GM12878 (cell line): Measurements from ENCODE around the gene ROCK1. TPM values are rescaled to one million over a fixed set of nuclear protein-coding genes. Genes with fewer than 3 reads are reported as not detected.

Source experiments
- ATAC-seq: fragments of 200-7000 bp; cut with Tn5 transposase; 3 replicates; pipeline ENCODE4 v1.9.1; 2020; ENCODE audit warnings: mild to moderate bottlenecking, moderate library complexity
- BruUV-seq: library from RNA; stranded (reverse); fragments of 400-500 nt; replicated peaks from 2 replicates; lab custom pipeline; 2021; lab: Mats Ljungman, UMichigan
- CTCF ChIA-PET: fragments of 300-600 bp; sonication (Branson Sonifier 250); formaldehyde crosslinking; extraction: SDS; loops from one replicate; lab custom pipeline; 2021; ENCODE audit warnings: inconsistent platforms; lab: Yijun Ruan, JAX
- POLR2A ChIA-PET: fragments of 350-600 bp; formaldehyde crosslinking; extraction: SDS; loops from one replicate; lab custom pipeline; 2021; ENCODE audit warnings: inconsistent platforms; lab: Charles Lee
- RAD21 ChIA-PET: fragments of 300-600 bp; sonication (Branson Sonifier 250); formaldehyde crosslinking; loops from one replicate; lab custom pipeline; 2023; ENCODE audit warnings: antibody characterized with exemption; ENCODE audit not compliant: unreplicated experiment; lab: Charles Lee
- SMC1A ChIA-PET: fragments of 300-600 bp; sonication (Branson Sonifier 250); formaldehyde crosslinking; loops from one replicate; lab custom pipeline; 2023; ENCODE audit not compliant: unreplicated experiment, uncharacterized antibody; lab: Charles Lee
- DNase-seq: peaks from one replicate; pipeline ENCODE4 v3.0.0-alpha.2; 2011; ENCODE audit warnings: low read depth, low spot score
- FAIRE-seq: peaks from 3 replicates; lab custom pipeline; 2011; peaks lifted over from hg19 to GRCh38; lab: Jason Lieb, UNC
- H2AFZ ChIP-seq: 2 replicates; pipeline ENCODE4 v1.6.0; 2011; ENCODE audit warnings: low read depth, low read length, control low read depth; ENCODE audit not compliant: control insufficient read depth
- H3K27ac ChIP-seq: 2 replicates; pipeline ENCODE4 v1.5.1; 2011; ENCODE audit warnings: control low read depth; ENCODE audit not compliant: control insufficient read depth, insufficient read depth
- H3K27me3 ChIP-seq, 2 experiments: replicated peaks in 1 of 2; 2 replicates each; pipeline versions ENCODE4 v1.6.0 to v1.6.1; 2011; ENCODE audit warnings: low read length in 1 of 2; ENCODE audit not compliant: control insufficient read depth in 2 of 2, insufficient read depth in 2 of 2
- H3K36me3 ChIP-seq, 2 experiments: 2 replicates each; pipeline ENCODE4 v1.5.1; 2011; ENCODE audit warnings: low read length in 1 of 2; ENCODE audit not compliant: control insufficient read depth in 2 of 2, insufficient read depth in 2 of 2
- H3K4me1 ChIP-seq: 2 replicates; pipeline ENCODE4 v1.6.1; 2011; ENCODE audit warnings: mild to moderate bottlenecking, low read length, moderate library complexity, mixed read lengths; ENCODE audit not compliant: control insufficient read depth, insufficient read depth
- H3K4me2 ChIP-seq: 2 replicates; pipeline ENCODE4 v1.6.0; 2011; ENCODE audit warnings: control low read depth; ENCODE audit not compliant: control insufficient read depth, insufficient read depth
- H3K4me3 ChIP-seq: fragments of 200-600 bp; sonication (generic); 2 replicates; pipeline ENCODE4 v1.5.1; 2016
- H3K79me2 ChIP-seq: 2 replicates; pipeline ENCODE4 v1.6.0; 2011; ENCODE audit warnings: low read length; ENCODE audit not compliant: control insufficient read depth, insufficient read depth
- H3K9ac ChIP-seq: 2 replicates; pipeline ENCODE4 v1.8.0; 2011; ENCODE audit warnings: low read length, control low read depth, mixed read lengths; ENCODE audit not compliant: control insufficient read depth, insufficient read depth
- H3K9me3 ChIP-seq: replicated peaks from 3 replicates; pipeline ENCODE4 v1.5.1; 2011; ENCODE audit warnings: mild to moderate bottlenecking, low read length; ENCODE audit not compliant: control insufficient read depth, insufficient read depth
- H4K20me1 ChIP-seq: 2 replicates; pipeline ENCODE4 v1.6.0; 2011; ENCODE audit not compliant: control insufficient read depth, insufficient read depth
- ATF7 ChIP-seq: fragments of 450-650 bp; IDR thresholded peaks from 2 replicates; pipeline ENCODE4 v1.6.1; 2016; ENCODE audit warnings: low read depth, mild to moderate bottlenecking
- DPF2 ChIP-seq: fragments of 450-650 bp; IDR thresholded peaks from 2 replicates; pipeline ENCODE4 v1.6.1; 2017; ENCODE audit warnings: mild to moderate bottlenecking
- FOS ChIP-seq: IDR thresholded peaks from 3 replicates; pipeline ENCODE4 v1.6.1; 2011; ENCODE audit warnings: borderline replicate concordance; ENCODE audit not compliant: insufficient read length; ENCODE audit errors: extremely low read depth
- GABPA ChIP-seq: IDR thresholded peaks from 2 replicates; pipeline ENCODE4 v1.6.1; 2014; ENCODE audit warnings: antibody characterized with exemption, low read depth, mild to moderate bottlenecking, inconsistent platforms
- IRF4 ChIP-seq: IDR thresholded peaks from 2 replicates; pipeline ENCODE4 v1.6.1; 2011; ENCODE audit warnings: low read depth, low read length
- IRF5 ChIP-seq: fragments of 450-650 bp; IDR thresholded peaks from 2 replicates; pipeline ENCODE4 v1.6.1; 2017; ENCODE audit warnings: borderline replicate concordance
- NFYA ChIP-seq: IDR thresholded peaks from 2 replicates; pipeline ENCODE4 v1.6.1; 2011; ENCODE audit warnings: low read depth, mild to moderate bottlenecking, low read length, improper control_type of control experiment, borderline replicate concordance
- NR2C2 ChIP-seq: IDR thresholded peaks from 2 replicates; pipeline ENCODE4 v1.6.1; 2011; ENCODE audit warnings: borderline replicate concordance, low read depth; ENCODE audit not compliant: control insufficient read depth, insufficient read length
- TCF3 ChIP-seq: IDR thresholded peaks from 2 replicates; pipeline ENCODE4 v1.6.1; 2012; ENCODE audit warnings: low read depth, mild to moderate bottlenecking, low read length, borderline replicate concordance; ENCODE audit not compliant: insufficient read depth
- ZNF384 ChIP-seq: IDR thresholded peaks from 2 replicates; pipeline ENCODE4 v1.6.1; 2012; ENCODE audit warnings: low read depth, mild to moderate bottlenecking, low read length, improper control_type of control experiment, borderline replicate concordance
- WGBS: methylation state at CpG from one replicate; pipeline ENCODE4 v1.1.6; 2016; ENCODE audit warnings: low lambda C conversion rate; ENCODE audit not compliant: insufficient replicate concordance, insufficient coverage; ENCODE audit errors: missing lambda C conversion rate; 5-methylcytosine and 5-hydroxymethylcytosine counted together
- in situ Hi-C: fragments of 300-500 bp; cut with MboI; formaldehyde crosslinking; loops from 9 replicates; pipeline ENCODE4 v1.14.3; 2018; ENCODE audit warnings: mixed read lengths
- intact Hi-C: fragments of 100-400 bp; cut with micrococcal nuclease; formaldehyde crosslinking; loops from one replicate; pipeline ENCODE4 v1.14.2; 2022; ENCODE audit not compliant: unreplicated experiment
- polyA plus RNA-seq, 11 experiments: library from polyadenylated mRNA; depleted of rRNA in 4 of 11; unstranded in 6 of 11; stranded (reverse) in 5 of 11; fragments of >200 nt; fragmentation: Nextera tagmentation in 4 of 11; fragmentation: Illumina TruSeq in 1 of 11; extraction: Ambion mirVana in 4 of 11; extraction: Trizol in 1 of 11; gene quantifications; 1 replicate in 1 of 11; 2 replicates in 10 of 11; pipeline versions ENCODE4 v1.2.1 to v1.2.3, GENCODE V29; 2011 to 2016; ENCODE audit warnings: inconsistent platforms in 2 of 11, missing spikeins in 2 of 11, low read depth in 1 of 11
- total RNA-seq, 4 experiments: library from RNA; depleted of rRNA in 3 of 4; stranded (reverse); fragments of >200 nt in 3 of 4; fragmentation: Illumina TruSeq in 1 of 4; extraction: Trizol in 1 of 4; gene quantifications; 2 replicates each; pipeline versions ENCODE4 v1.2.1 to v1.2.3, GENCODE V29; 2013 to 2021
- TF ChIP-seq, protein P1 (sequence below): fragments of 150-350 bp; IDR thresholded peaks from 2 replicates; pipeline ENCODE4 v1.6.1; 2014; ENCODE audit warnings: mild to moderate bottlenecking, low read depth, low read length

The ROCK1 gene
- total and polyA plus RNA-seq, 10 of the 15 experiments (the other 5 are each of a cell fraction or from before 2014, with no cell fraction given), result 14.8 to 46.6 (median 29.5) TPM

GRCh38 chr18:21071071-21071470 lies 40.5 kb downstream of the ROCK1 start:
- POLR2A ChIA-PET, result interaction anchor here (0.7 kb wide), 1 partner anchor 745 kb away, joined by 4 read pairs; no protein-coding TSS in a partner anchor
- H2AFZ ChIP-seq, result no peak overlapping the region
- in situ Hi-C loops, result loop anchor here (25.0 kb wide), 4 partner anchors 366 to 1891 kb away; partner anchors contain the start of genes ESCO1 and SNRPD1
- TF ChIP-seq IRF4, result no peak
- TF ChIP-seq FOS, result no peak
- TF ChIP-seq, all 136 proteins: peak for 0
- BruUV-seq, result no TSS peak
- CTCF ChIA-PET, result no interaction called here
- ATAC-seq (no peak), DNase-seq (no peak), FAIRE-seq (no peak)
- H3K4me3 ChIP-seq, result no peak overlapping the region
- SMC1A ChIA-PET, result interaction anchor here (0.9 kb wide), 1 partner anchor 46 kb away, joined by 3 read pairs; no protein-coding TSS in a partner anchor
- 100% methylated on average over 4 of the region's 4 CpGs for WGBS
- H3K36me3 ChIP-seq, result no peaks in the 10 kb centered on the region
- no peaks in the 10 kb centered on the region for H4K20me1 ChIP-seq
- no peak overlapping the region for H3K9ac ChIP-seq
- peaks cover 43% of the 10 kb centered on the region for H3K79me2 ChIP-seq
- no peaks in the 10 kb centered on the region for H3K4me1 ChIP-seq
- no peaks in the 10 kb centered on the region for H3K27me3 ChIP-seq
- intact Hi-C loops, result no loop called here
- no peak overlapping the region for H3K27ac ChIP-seq
- RAD21 ChIA-PET, result interaction anchor here (0.7 kb wide), 1 partner anchor 927 kb away, joined by 3 read pairs; no protein-coding TSS in a partner anchor
- H3K4me2 ChIP-seq, result no peak overlapping the region
- H3K9me3 ChIP-seq, result no peaks in the 10 kb centered on the region

- ChIA-PET RAD21 (interaction anchor here (1.0 kb wide), 1 partner anchor 9 kb away, joined by 3 read pairs; no protein-coding TSS in a partner anchor), POLR2A (no interaction called here)
- no peak for ATAC-seq
- TF ChIP-seq DPF2 (no peak), GABPA (no peak), NFYA (no peak), TCF3 (no peak), IRF5 (no peak), ATF7 (no peak), ZNF384 (no peak), NR2C2 (no peak)
- TF ChIP-seq, protein P1, sequence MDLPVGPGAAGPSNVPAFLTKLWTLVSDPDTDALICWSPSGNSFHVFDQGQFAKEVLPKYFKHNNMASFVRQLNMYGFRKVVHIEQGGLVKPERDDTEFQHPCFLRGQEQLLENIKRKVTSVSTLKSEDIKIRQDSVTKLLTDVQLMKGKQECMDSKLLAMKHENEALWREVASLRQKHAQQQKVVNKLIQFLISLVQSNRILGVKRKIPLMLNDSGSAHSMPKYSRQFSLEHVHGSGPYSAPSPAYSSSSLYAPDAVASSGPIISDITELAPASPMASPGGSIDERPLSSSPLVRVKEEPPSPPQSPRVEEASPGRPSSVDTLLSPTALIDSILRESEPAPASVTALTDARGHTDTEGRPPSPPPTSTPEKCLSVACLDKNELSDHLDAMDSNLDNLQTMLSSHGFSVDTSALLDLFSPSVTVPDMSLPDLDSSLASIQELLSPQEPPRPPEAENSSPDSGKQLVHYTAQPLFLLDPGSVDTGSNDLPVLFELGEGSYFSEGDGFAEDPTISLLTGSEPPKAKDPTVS, result no peak
These were observed 42.1 kb downstream of the ROCK1 start for GRCh38 chr18:21069468-21069867.

More at GRCh38 chr18:21069468-21069867, 42.1 kb downstream of the ROCK1 start:
- peaks cover 34% of the 10 kb centered on the region for H3K79me2 ChIP-seq
- intact Hi-C loops (loop anchor here (5.0 kb wide), 1 partner anchor 43 kb away; the partner anchor contains the start of gene ROCK1), in situ Hi-C loops (loop anchor here (25.0 kb wide), 4 partner anchors 368 to 1893 kb away; partner anchors contain the start of genes ESCO1 and SNRPD1)
- no peak overlapping the region for H3K27ac ChIP-seq
- peak; percentile 35 for FAIRE-seq
- H3K4me3 ChIP-seq, result no peak overlapping the region
- H3K9ac ChIP-seq, result no peak overlapping the region
- H3K27me3 ChIP-seq, result no peaks in the 10 kb centered on the region
- BruUV-seq, result no TSS peak
- CTCF ChIA-PET, result interaction anchor here (0.9 kb wide), 1 partner anchor 14 kb away, joined by 3 read pairs; no protein-coding TSS in a partner anchor
- SMC1A ChIA-PET, result no interaction called here
- no peak overlapping the region for H3K4me2 ChIP-seq
- H2AFZ ChIP-seq, result no peak overlapping the region
- no peaks in the 10 kb centered on the region for H4K20me1 ChIP-seq
- no peak for DNase-seq
- H3K9me3 ChIP-seq, result no peaks in the 10 kb centered on the region
- no peaks in the 10 kb centered on the region for H3K36me3 ChIP-seq
- WGBS, result 60% methylated on average over 1 of the region's 1 CpG
- H3K4me1 ChIP-seq, result no peaks in the 10 kb centered on the region
